ENCODE data around the gene NADK2. TPM values are rescaled to one million over a fixed set of nuclear protein-coding genes. Genes with fewer than 3 reads are reported as not detected.

Gene NADK2
- total RNA-seq, 1 experiment from 2014 or later = 21.2 TPM

MicroRNAs encoded within 50 kb of the gene (microRNA counts, 767-probe panel; counts per million panel counts)
- not detected for microRNA hsa-miR-580

Small RNAs within 50 kb of the gene (microRNA-seq; reads per million reads assigned to microRNA genes)
- 6.0 reads per million, percentile 15 among the genes with 10 or more reads in this experiment for gene MIR580 (ENCODE audit: borderline number of aligned reads)

Other genes starting within 250 kb of the NADK2 start
- gene UGT3A2, start 175.0 kb downstream of the NADK2 start, total RNA-seq (2021; ENCODE audit: unreplicated experiment) = not detected
- gene LMBRD2, start 90.0 kb downstream of the NADK2 start, total RNA-seq (2021; ENCODE audit: unreplicated experiment) = 1.1 TPM
- gene SKP2, start 89.8 kb downstream of the NADK2 start, total RNA-seq (2021; ENCODE audit: unreplicated experiment) = 44.3 TPM
- gene RANBP3L, start 60.0 kb upstream of the NADK2 start, total RNA-seq (2021; ENCODE audit: unreplicated experiment) = not detected

Data from HCT116 (cell line).